Measurements from ENCODE around the gene SLC6A11. TPM values are rescaled to one million over a fixed set of nuclear protein-coding genes. Genes with fewer than 3 reads are reported as not detected.

The SLC6A11 gene
- total and polyA plus RNA-seq, 2 donors (not counting 1 experiment from before 2014, with no cell fraction given) = not detected

GRCh38 chr3:10911350-10912002 is 95.4 kb downstream of the SLC6A11 start:
- Histone ChIP-seq H3K9me3 (ENCODE audit: control extremely low read depth in 1 of 3, control insufficient read depth in 2 of 3, insufficient read depth in 1 of 3, low read length in 2 of 3) (peaks cover 0 to 22% (median 18%) of the 10 kb centered on the region in 3 donors), H3K27me3 (replicated peaks in 1 of 4; ENCODE audit: control extremely low read depth in 1 of 4, control insufficient read depth in 3 of 4, insufficient read depth in 4 of 4, low read length in 3 of 4) (peaks cover 0 to 6% (median 0%) of the 10 kb centered on the region in 4 experiments), H4K20me1 (ENCODE audit: control insufficient read depth, insufficient read depth, low read length, poor library complexity, severe bottlenecking) (no peaks in the 10 kb centered on the region), H3K27ac (ENCODE audit: low read length in 2 of 2) (no peak overlapping the region), H3K4me2 (replicated peaks; ENCODE audit: low read depth, low read length, poor library complexity, severe bottlenecking) (no peak overlapping the region), H2AFZ (ENCODE audit: insufficient read depth, low read depth, low read length, poor library complexity, severe bottlenecking) (no peak overlapping the region), H3K9ac (ENCODE audit: low read length) (no peak overlapping the region), H3K36me3 (replicated peaks in 1 of 2; ENCODE audit: control extremely low read depth in 1 of 2, control insufficient read depth in 1 of 2, extremely low read depth in 1 of 2, insufficient read depth in 2 of 2, low read length in 1 of 2) (no peaks in the 10 kb centered on the region), H3K4me1 (ENCODE audit: control insufficient read depth in 2 of 2, insufficient read depth in 2 of 2, low read length in 2 of 2) (no peaks in the 10 kb centered on the region), H3K4me3 (ENCODE audit: control extremely low read depth in 1 of 5, extremely low read depth in 1 of 5, insufficient read depth in 1 of 5, low read depth in 2 of 5, low read length in 4 of 5) (no peak overlapping the region), H3K79me2 (ENCODE audit: control insufficient read depth, insufficient read depth, low read length) (no peaks in the 10 kb centered on the region)
- Mint-ChIP-seq H3K4me3 (no peak overlapping the region), H3K27me3 (peaks cover 10% of the 10 kb centered on the region), H3K9me3 (ENCODE audit: insufficient read depth) (peaks cover 13% of the 10 kb centered on the region), H3K27ac (no peak overlapping the region), H3K4me1 (no peaks in the 10 kb centered on the region)
- ChIA-PET POLR2A (no interaction called here), CTCF (interaction anchor here (1.3 kb wide), 1 partner anchor 35 kb away, joined by 3 read pairs; no protein-coding TSS in a partner anchor)
- no peak for TF ChIP-seq CTCF (IDR thresholded peaks at IDR 0.05)
- TF ChIP-seq EZH2 (IDR thresholded peaks at IDR 0.05; ENCODE audit: borderline replicate concordance, insufficient read depth, low read depth, low read length, poor library complexity, severe bottlenecking) = no peak
- WGBS (ENCODE audit: insufficient coverage) = no CpG with 5 or more reads among the region's 2 CpGs
- no peak for DNase-seq
- no peak for ATAC-seq (ENCODE audit: low read depth)
- intact Hi-C loops (cut with micrococcal nuclease) = no loop called here

GRCh38 chr3:10912786-10913185 is 96.8 kb downstream of the SLC6A11 start:
- Histone ChIP-seq H3K4me3 (ENCODE audit: control extremely low read depth in 1 of 5, extremely low read depth in 1 of 5, insufficient read depth in 1 of 5, low read depth in 2 of 5, low read length in 4 of 5) (no peak overlapping the region), H3K27ac (ENCODE audit: low read length in 2 of 2) (no peak overlapping the region), H3K36me3 (replicated peaks in 1 of 2; ENCODE audit: control extremely low read depth in 1 of 2, control insufficient read depth in 1 of 2, extremely low read depth in 1 of 2, insufficient read depth in 2 of 2, low read length in 1 of 2) (no peaks in the 10 kb centered on the region), H3K9me3 (ENCODE audit: control extremely low read depth in 1 of 3, control insufficient read depth in 2 of 3, insufficient read depth in 1 of 3, low read length in 2 of 3) (peaks cover 0 to 16% (median 9%) of the 10 kb centered on the region in 3 donors), H3K4me1 (ENCODE audit: control insufficient read depth in 2 of 2, insufficient read depth in 2 of 2, low read length in 2 of 2) (no peaks in the 10 kb centered on the region), H3K4me2 (replicated peaks; ENCODE audit: low read depth, low read length, poor library complexity, severe bottlenecking) (no peak overlapping the region), H4K20me1 (ENCODE audit: control insufficient read depth, insufficient read depth, low read length, poor library complexity, severe bottlenecking) (no peaks in the 10 kb centered on the region), H3K9ac (ENCODE audit: low read length) (no peak overlapping the region), H2AFZ (ENCODE audit: insufficient read depth, low read depth, low read length, poor library complexity, severe bottlenecking) (no peak overlapping the region), H3K79me2 (ENCODE audit: control insufficient read depth, insufficient read depth, low read length) (no peaks in the 10 kb centered on the region), H3K27me3 (replicated peaks in 1 of 4; ENCODE audit: control extremely low read depth in 1 of 4, control insufficient read depth in 3 of 4, insufficient read depth in 4 of 4, low read length in 3 of 4) (peaks cover 0 to 6% (median 0%) of the 10 kb centered on the region in 4 experiments)
- Mint-ChIP-seq H3K4me1 (no peaks in the 10 kb centered on the region), H3K27me3 (peaks cover 13% of the 10 kb centered on the region), H3K4me3 (no peak overlapping the region), H3K9me3 (ENCODE audit: insufficient read depth) (peaks cover under 1% of the 10 kb centered on the region), H3K27ac (no peak overlapping the region)
- TF ChIP-seq EZH2 (IDR thresholded peaks at IDR 0.05; ENCODE audit: borderline replicate concordance, insufficient read depth, low read depth, low read length, poor library complexity, severe bottlenecking) (no peak), CTCF (IDR thresholded peaks at IDR 0.05) (no peak)
- intact Hi-C loops (cut with micrococcal nuclease) = no loop called here
- DNase-seq = no peak
- WGBS (ENCODE audit: insufficient coverage) = 80% methylated on average over 2 of the region's 3 CpGs
- ChIA-PET CTCF (interaction anchor here (1.3 kb wide), 1 partner anchor 34 kb away, joined by 3 read pairs; no protein-coding TSS in a partner anchor), POLR2A (no interaction called here)
- ATAC-seq (ENCODE audit: low read depth) = no peak

Data from B cell (primary cell).